Tongue (tissue), 2 donors: ENCODE measurements around the gene CCDC6. TPM values are rescaled to one million over a fixed set of nuclear protein-coding genes. Genes with fewer than 3 reads are reported as not detected.
"Not testable (repeated sequence)": the region's sequence is repeated elsewhere in the genome, so short reads cannot be mapped to it uniquely, and the experiment has no call there.

Experiments used
- DNase-seq: peaks from one replicate; pipeline ENCODE4 v3.0.0-alpha.2; 2015
- total RNA-seq: library from RNA; depleted of rRNA; stranded (reverse); fragments of >200 nt; gene quantifications from one replicate; pipeline ENCODE4 v1.2.3, GENCODE V29; 2014

The CCDC6 gene
- total RNA-seq, 1 donor from 2014 or later, result 37.2 TPM

DNA sequence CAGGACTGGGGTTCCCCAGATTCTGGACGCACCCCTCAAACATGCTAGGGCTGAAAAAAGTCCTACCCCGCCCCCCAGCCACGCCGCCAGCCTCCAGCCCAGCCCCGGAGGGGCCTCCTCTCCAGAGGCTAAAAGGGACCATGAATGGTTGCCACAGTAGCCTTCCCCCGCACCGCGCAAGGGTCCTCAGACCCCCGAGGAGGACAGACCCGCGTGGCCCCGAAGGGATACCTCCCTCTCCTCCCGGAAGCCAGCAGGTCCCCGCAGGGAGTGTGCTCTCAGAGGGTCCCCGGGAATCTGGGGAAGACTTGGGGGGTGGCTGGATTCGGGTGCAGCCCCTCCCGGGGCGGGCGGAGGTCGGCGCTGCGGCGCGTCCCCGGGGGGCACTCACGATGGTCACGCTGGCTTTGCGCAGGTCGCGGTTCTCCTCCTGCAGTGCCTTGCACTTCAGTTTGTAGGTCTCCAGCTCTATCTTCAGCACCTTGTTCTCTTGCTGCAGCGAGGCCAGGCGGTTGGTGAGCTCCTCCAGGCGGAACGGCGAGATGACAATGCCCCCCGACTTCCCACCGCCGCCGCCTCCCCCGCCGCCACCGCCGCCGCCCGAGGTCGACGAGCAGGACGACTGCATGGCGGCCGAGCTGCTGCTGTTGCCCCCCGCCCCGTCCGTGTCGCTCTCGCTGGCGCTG, 482 bp downstream of the CCDC6 start:
- DNase-seq, result peak; percentile 31

GRCh38 chr10:59905066-59905730, 1.2 kb downstream of the CCDC6 start:
- DNase-seq, result peak; percentile 74

DNA sequence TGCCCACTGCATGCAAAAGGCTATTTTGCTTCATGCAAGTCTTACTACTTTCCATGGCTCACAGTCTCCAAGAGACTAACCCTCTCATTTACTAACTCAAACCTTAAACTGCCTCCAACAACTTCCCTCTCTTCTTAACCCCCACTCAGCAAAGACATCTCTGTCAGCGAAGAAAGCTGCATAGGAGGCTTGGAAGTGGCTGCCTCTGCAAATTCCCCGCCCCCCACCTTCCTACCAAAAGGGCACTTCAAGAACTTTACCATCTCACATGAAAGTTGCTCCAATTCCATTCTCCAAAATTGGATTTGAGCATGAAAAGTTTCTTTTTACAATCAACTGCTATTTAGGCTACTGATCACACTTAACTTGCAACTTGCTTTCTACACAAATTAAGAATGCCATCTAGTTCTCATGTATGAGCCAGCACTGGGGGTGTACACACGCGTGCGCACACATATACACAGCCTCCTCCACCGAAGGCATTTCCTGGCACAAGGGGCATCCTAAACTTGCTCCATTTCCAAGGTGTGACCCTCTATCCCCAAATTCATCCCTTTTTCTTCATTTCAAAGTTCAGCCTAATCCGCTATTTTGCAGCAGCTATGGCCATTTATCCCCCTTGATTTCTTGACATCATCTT, 1.8 kb downstream of the CCDC6 start:
- DNase-seq, result no peak

GRCh38 chr10:59903871-59904270, 2.5 kb downstream of the CCDC6 start:
- no peak for DNase-seq

DNA sequence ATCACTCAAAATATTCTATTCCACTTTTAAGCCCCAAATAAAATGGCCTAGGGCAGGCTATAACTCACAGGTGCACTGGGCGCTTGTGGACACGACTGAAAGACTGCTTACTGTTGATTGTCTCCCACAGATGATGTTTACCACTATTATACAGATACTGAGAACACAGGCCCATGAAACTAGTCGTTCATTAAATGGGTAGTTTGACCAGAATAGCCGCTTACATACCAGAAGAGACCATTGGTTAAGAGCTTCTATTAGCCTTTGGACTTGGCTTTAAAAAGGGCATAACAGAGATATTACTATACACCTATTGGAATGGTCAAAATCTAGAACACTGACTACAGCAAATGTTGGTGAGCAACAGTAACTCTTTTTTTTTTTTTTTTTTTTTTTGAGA, 4.3 kb downstream of the CCDC6 start:
- DNase-seq, result no peak

DNA sequence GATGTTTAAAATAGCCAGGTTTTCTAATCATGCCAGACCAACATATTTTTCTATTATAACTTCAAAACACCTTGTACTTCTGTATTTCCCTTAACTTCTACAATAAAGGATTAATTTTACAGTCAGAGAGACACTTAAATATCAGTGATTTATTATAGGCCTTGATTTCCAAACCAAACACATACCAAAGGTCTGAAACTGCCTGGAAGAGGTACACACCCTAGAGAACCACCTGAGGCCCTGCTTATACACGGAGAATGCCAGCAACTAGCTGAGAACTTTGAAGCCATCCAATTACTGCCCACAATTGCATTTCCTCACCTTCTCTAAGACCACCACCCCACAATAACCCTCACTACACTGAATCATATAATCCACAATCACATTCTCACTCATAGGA, 4.9 kb downstream of the CCDC6 start:
- DNase-seq, result no peak

DNA sequence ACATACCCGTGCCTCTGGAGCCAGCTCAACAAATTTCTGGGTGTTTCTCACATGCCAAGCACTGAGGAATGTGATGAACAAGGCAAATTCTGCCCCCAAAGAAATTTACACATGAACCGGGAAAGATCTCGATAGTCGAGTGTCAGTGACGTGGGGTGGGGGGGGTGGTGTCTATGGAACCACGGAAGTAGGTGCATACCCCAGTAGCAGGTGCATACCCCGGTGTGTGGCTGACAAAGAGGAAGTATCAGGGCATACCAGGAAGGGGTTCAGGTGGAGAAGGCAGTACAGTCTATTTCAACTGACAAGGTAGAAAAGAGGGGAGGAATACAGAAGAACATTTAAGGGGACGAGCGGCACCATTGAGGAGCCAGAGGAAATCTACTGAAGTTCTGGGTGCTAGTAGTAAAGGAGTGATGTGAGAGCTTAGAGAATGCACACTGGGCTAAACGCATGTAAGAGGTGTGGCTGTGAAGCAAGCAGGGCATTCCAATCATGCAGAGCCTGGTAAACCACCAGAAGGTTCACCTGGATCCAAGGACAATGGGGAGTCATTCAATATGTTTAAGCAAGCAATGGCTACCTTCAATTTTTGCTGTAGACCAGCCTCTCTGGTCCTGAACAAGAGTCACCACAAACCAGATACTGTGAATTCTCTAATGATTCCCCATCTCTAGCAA, 6.2 kb downstream of the CCDC6 start:
- DNase-seq, result no peak

DNA sequence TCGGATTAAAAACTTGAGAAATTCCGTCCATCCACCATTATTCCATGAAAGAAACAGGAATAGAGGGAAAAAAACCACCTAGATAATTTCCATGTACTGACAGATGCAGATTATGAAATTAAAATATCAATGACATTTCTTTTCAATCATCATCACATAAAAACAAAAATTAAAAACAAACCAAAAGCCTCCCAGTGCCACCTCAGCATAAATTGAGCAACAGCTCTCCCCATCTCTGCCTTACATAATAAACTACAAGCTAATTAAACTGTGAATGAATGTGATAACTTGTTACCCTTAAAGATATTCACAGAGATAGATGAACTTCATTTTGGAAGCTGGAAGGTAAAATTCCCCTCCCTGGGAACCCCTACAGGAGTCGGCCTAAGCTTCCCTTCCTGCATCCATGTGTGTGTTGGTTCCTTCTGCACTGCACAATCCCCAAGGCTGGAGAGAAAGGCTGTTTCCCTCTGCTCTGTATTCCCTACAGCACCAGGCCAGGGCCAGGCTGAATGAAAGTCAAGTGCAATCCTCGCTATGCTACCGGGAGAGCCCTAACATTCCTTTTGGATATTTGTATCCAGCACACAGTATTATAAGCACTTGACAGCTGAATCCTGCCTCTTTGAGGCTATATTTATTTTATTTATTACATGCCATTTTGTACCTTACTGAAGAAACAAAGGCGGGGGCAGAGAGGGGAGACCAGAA, 8.1 kb downstream of the CCDC6 start:
- DNase-seq, result peak; percentile 20

DNA sequence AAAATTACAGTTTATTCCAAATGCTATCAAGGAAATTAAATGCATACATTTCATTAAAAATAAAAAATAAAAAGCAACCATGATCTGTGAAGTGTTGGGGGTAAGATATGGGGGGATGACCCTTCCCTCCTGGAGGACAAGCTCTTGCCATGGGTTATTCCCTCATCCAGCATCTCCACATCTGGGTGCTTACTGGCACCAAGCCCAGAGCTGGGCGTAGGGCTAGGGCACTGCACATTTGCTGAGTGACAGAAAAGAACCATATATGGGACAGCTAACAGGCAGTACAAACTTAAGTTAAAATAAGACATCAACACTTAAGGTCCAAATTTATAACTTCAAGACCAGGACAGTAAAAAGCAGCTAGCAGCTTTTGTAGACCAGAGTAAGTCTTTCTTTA, 10.2 kb downstream of the CCDC6 start:
- DNase-seq, result no peak

GRCh38 chr10:59895629-59896116, 10.7 kb downstream of the CCDC6 start:
- no peak for DNase-seq

DNA sequence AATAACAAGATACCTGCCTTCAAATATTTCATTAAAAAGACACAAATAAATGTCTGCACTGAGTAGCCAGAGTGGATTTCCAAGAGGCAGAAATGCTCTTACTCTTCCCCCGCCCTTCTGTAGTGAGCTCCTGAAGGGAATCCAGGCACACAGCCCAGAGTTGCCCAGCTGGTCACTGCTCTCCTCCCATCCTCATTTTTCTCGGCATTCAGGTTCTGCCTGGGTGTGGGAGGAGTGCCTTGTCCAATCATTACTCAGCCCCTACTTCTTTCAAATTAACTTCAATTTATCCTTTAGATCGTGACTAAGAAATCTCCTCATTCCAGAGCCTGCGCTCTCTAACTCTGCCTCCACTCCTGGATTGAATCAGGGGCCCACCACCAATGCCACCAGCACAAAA, 12.2 kb downstream of the CCDC6 start:
- peak; percentile 67 for DNase-seq

DNA sequence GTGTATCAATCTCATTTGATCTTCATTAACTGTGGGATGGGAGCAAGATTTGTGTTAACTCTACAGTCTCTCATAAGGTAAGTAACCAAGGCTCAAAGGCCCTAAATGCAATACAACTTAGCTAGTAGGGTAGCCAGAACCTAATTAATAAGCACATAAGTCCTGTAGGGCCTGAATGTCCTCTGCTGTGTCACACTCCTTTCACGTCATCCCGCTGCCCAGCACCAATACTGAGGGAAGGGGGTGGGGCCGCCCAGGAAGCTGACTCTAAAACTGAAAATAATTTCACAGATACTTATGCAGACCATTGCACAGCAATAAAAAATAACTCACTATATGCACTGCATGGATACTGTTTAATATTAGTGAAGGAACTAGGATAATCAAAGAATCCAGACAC, 13.7 kb downstream of the CCDC6 start:
- DNase-seq, result no peak

DNA sequence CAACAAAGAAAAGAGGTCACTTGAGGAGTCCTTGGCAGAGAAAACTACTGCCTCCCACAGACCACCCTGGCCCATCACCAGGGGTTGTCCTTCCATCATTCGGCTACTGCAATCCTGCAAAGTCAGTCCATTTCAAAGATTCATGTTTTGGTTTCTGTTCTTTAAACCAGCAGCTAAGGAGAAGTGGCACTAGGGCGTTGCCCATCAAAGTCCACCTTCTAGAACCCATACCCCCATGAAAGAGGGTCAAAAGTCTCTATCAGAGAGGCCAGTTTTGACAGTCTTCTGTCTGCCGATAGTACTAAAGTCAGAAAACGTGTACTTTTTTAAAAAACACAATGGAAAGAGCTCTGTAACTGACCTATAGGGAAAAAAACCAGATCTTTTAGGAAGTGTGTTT, 14.4 kb downstream of the CCDC6 start:
- DNase-seq, result no peak

DNA sequence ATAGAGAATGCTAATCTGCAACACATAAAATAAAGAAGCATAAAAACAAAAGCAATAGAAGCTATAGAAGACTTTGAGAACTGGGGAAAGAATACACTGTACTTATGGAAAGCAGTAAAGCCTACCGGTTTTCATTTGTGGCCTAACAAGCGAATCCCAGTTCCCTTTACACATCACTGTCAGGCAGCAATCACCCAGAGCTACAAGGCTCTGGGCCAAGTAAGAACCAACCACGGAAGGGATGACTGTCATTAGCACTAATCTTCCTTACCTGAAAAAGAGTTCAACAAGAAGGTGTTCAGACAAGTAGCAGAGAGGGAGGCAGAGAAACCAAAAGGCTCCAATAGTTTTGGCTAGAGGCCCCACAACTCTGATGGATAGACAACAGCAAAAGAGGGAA, 15.0 kb downstream of the CCDC6 start:
- DNase-seq, result no peak

DNA sequence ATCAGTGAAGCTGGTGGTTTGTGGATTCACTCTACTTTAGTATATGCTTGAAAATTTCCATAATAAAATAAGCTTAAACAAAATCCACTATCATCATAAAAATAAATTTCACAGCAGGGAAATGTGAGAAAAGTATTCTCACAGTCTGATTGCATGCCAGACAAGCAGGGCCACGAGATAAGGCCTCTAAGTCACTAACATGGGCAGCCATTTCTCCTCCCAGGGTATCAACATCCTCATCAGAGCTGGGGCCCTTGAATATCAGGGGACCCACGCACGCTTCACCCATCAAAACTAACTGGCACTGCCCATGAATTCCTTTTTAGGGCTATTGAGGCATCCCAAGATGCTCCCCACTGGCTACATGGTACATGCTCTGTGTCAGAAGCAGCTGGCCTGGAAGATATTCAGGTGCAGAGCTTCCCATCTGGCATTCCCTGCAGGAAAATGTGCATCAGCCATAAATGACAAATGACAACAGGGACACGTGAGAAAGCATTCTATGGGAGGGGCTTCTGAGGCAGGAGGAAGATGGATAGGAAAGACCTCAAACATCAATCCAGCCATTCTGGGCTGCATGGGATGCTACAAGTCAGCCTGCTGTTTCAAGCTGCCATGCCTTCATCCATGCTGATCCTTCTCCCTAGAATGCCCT, 17.4 kb downstream of the CCDC6 start:
- no peak for DNase-seq

DNA sequence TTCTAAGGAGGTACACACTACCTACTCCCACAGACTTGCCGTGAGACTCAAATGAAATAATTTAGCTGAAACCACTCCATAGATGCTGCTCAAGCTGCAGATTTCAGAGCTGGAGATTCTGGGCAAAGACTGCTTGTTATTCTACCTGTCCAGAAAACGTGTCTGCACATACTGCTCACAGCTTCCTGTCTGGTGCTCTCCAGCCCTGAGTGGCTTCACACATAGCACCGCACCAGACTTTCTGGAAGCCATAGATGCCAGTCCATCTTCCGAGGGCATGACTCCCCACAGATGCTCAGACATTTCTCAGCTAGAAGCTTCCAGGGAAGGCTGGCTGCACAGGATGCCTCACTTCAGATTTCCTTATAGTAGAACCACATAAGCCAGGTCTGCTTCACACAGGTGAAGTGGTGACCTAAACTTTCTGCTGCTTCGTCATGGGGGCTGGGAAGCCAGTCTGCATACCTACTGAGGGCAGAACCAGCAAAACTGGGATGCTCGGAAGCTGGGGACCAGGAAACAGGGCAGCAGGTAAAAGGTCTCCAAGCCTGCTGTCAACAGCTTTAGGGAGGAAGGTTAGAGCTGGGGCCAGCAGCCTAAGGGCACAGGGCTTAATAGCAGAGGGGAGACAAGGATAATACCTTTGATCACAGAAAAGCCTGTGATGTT, 18.2 kb downstream of the CCDC6 start:
- no peak for DNase-seq

DNA sequence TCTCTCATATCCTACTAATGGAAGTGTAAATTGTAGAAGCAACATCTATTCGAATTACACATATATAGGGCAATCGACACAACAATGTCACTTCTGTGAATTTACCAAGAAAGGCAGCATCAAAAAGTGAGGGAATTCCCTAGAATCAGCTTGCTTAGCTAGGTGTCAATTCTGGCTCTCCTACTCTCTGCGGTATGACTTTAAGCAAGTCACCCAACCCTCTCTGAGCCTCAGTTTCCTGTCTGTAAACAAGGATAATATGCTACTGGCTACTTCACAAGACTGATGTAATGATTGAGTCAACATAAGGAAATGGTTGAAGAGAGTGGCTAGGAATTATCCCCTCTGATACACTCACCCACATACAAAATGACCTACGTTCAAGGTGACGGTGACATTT, 19.4 kb downstream of the CCDC6 start:
- no peak for DNase-seq

GRCh38 chr10:59885430-59886134, 20.8 kb downstream of the CCDC6 start:
- no peak for DNase-seq

DNA sequence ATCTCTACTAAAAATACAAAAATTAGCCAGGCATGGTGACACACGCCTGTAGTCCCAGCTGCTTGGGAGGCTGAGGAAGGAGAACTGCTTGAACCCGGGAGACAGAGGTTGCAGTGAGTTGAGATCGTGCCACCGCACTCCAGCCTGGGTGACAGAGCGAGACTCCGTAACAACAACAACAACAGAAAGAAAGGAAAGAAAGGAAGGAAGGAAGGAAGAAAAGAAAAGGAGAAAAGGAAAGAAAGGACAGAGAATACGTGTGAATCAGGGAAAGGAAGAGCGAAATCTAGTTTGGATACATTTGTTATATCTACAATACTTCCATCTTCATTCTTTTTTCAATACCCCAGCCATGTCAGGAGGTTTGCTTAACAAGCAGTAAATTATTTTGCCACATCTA, 21.5 kb downstream of the CCDC6 start:
- DNase-seq, result not testable (repeated sequence)

- no peak for DNase-seq
Observed at GRCh38 chr10:59881640-59882039, 24.7 kb downstream of the CCDC6 start.
